Activated naive CD8-positive, alpha-beta T cell treated with anti-CD3 and anti-CD28 coated beads, Interleukin-2, amount 50 U/mL, for 24 hours (primary cell): ENCODE results near the gene EHD3.

Experiments used
- ATAC-seq: fragments of 150-1000 bp; cut with Tn5 transposase; one replicate; pipeline ENCODE4 v1.10.0; 2021
- DNase-seq: peaks from one replicate; pipeline ENCODE4 v3.0.0; 2021
- H3K27ac Mint-ChIP-seq: one replicate; pipeline ENCODE4 v1.8.0; 2021; ENCODE audit warnings: mild to moderate bottlenecking, mixed read lengths
- H3K27me3 Mint-ChIP-seq: one replicate; pipeline ENCODE4 v1.8.0; 2021; ENCODE audit warnings: mixed read lengths
- H3K36me3 Mint-ChIP-seq: one replicate; pipeline ENCODE4 v1.8.0; 2021; ENCODE audit warnings: low read depth, mixed read lengths
- H3K4me1 Mint-ChIP-seq: one replicate; pipeline ENCODE4 v1.8.0; 2021; ENCODE audit warnings: mixed read lengths
- H3K4me3 Mint-ChIP-seq: one replicate; pipeline ENCODE4 v1.8.0; 2021; ENCODE audit warnings: mild to moderate bottlenecking, moderate library complexity, mixed read lengths
- H3K9me3 Mint-ChIP-seq: one replicate; pipeline ENCODE4 v1.8.0; 2021; ENCODE audit warnings: mixed read lengths

Gene EHD3

DNA sequence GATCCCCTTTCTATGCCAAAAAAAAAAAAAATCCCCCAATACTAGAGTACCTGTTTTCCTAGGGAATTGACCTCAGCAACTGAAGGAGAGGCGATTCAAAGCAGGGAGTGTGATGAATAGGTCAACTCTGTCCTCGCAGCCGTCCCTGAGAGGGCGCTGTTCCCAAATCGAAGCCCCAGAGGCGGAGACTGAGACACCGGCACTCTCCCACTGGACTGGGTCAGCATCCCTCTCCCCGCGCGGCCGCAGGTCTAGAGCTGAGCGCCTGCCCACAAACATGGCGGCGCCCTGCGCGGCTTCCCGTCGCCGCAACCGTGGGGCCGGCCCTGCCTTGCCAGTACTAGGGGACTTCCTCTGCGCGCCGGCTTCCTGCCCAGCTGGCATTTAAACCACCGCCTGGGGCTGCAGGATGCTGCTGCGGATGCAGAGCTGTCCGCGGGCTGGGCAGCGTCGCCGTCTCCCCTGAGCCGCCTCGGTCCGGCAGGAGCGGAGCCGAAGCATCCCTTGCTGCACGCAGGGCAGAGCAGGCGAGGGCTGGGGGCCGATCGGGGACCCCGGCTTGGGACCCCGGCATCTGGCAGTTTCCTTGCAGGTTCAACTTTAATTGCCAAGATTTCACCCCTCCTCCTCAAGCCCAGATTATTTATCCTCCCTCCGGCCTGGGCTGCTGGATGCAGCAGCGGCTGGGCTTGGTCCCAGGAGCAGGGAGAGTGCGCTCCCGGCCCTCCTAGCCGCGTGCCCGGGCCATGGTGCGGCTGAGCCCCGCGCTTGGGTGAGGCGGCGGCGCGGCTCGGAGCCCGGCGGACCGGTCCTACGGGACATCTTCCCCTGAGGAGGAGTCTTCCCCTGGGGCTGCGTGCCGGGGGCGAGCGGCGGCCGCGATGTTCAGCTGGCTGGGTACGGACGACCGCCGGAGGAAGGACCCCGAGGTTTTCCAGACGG lies at the start of gene EHD3:
Gene EHD3 (plus strand): TSS at position 412 of the 942 bp plus-strand sequence. CDS start 470 bp downstream, at position 882.
- peak within 1 kb of the TSS; percentile 80 for H3K4me3 Mint-ChIP-seq
- H3K4me1 Mint-ChIP-seq = peaks cover 18% of the 10 kb centered on the region
- peak; percentile 98 for ATAC-seq
- H3K36me3 Mint-ChIP-seq = no peaks in the 10 kb centered on the region
- H3K27me3 Mint-ChIP-seq = peaks cover 5% of the 10 kb centered on the region
- DNase-seq = peak; percentile 84
- H3K27ac Mint-ChIP-seq = peak within 1 kb of the TSS; percentile 1
- H3K9me3 Mint-ChIP-seq = no peaks in the 10 kb centered on the region

DNA sequence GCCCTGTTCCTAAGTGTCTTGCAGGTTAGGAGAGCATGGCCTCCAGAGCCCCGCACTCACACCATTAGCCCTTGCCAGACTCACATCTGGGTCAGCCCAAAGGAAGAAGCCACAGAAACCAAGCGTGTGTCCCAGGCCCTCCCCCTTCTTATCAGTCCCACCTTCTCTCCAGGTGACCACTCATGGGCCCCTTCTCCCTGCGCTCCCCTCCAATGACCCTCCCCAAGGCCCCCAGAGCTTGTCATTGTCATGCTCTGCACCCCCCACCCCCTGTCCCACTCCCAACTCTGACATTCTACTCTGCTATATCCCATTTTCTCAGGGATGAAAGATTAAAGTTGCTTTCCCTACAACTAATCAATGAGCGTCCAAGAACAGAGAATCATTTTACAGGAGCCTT lies 46.8 kb upstream of the EHD3 start:
- H3K27me3 Mint-ChIP-seq = no peaks in the 10 kb centered on the region
- DNase-seq = no peak
- H3K4me1 Mint-ChIP-seq = no peaks in the 10 kb centered on the region
- peaks cover 4% of the 10 kb centered on the region for H3K36me3 Mint-ChIP-seq
- no peak overlapping the region for H3K4me3 Mint-ChIP-seq
- no peak overlapping the region for H3K27ac Mint-ChIP-seq
- no peaks in the 10 kb centered on the region for H3K9me3 Mint-ChIP-seq
- no peak for ATAC-seq

DNA sequence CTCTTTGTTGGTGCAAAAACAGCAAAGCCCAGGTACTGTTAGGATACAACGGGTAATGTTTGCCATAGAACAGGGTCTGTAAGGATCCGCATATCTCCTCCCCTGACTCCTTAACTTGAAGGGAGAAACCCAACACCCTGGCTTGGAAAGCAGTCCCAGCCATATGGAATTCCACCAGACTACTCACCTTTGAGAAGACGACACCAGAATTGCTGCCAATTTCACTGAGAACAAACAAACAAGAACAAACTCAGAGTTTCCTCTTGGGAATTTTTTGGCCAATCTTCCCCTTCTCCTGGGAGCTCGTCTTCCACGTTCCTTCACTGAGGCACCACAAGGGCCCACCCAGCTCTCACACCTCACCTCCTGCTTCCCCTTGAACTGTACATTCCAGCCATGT lies 45.8 kb upstream of the EHD3 start:
- Mint-ChIP-seq H3K4me3 (no peak overlapping the region), H3K27me3 (no peaks in the 10 kb centered on the region), H3K9me3 (no peaks in the 10 kb centered on the region), H3K4me1 (no peaks in the 10 kb centered on the region), H3K36me3 (peaks cover 4% of the 10 kb centered on the region), H3K27ac (no peak overlapping the region)
- DNase-seq (no peak), ATAC-seq (no peak)

DNA sequence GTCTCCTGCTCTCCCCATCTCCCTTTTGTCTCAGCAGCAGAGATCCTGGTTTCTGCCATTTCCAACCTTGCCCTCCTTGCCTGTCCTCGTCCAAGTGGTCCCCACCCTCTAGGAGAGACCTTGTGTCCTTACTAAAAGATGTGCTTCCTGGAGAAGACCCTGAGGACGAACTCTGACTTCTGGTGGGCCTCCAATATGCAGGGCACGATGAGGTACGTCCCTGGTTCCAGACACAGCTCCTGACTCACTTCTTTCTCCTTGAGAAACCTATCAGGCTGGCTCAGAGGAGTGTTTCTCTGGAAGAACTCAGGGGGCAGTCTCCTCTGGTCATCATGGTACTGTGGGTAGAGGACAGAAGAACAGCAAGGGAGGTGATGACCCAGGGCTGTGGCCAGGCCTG lies 44.8 kb upstream of the EHD3 start:
- Mint-ChIP-seq H3K27me3 (no peaks in the 10 kb centered on the region), H3K27ac (no peak overlapping the region), H3K4me3 (no peak overlapping the region), H3K4me1 (no peaks in the 10 kb centered on the region), H3K9me3 (no peaks in the 10 kb centered on the region), H3K36me3 (peaks cover 3% of the 10 kb centered on the region)
- ATAC-seq = no peak
- DNase-seq = no peak

DNA sequence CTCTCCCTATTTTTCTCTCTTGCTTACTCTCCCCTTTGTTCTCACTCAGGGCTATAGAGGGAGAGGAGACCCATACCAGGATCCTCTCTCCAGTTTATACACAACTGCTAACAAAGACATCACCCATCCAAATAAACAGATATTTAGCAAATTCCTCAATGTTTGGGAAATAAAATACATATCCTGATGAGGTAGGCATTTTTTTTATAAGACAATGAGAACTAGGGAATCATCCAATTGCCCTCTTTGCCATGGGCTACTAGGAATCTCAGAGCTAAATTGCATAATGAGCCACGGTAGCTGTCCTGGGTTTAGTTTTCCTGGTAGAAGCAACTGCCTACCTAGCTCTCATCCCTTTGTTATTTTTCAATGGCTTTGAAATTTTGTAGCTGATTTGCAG lies 43.8 kb upstream of the EHD3 start:
- ATAC-seq (no peak), DNase-seq (no peak)
- Mint-ChIP-seq H3K4me1 (no peaks in the 10 kb centered on the region), H3K4me3 (no peak overlapping the region), H3K27ac (no peak overlapping the region), H3K36me3 (no peaks in the 10 kb centered on the region), H3K9me3 (no peaks in the 10 kb centered on the region), H3K27me3 (no peaks in the 10 kb centered on the region)

DNA sequence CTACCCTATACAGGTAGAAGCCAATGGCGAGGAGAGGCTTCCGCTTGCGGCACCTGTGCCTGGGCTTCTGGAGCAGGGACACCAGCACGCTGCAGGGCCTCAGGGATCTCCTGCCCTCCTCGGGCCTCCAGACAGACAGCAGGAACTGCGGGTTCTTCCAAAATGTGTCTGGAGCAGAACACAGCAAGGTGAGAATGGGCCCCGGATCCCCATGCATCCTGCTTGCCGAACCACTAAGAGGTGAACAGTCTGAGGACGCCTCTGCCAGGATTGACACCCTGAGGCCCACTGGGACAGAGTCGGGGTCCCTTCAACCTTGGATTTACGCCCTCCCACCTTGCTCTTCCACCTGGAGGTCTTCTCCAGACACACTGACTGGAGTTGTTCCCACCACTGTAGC lies 42.0 kb upstream of the EHD3 start:
- Mint-ChIP-seq H3K4me3 (no peak overlapping the region), H3K36me3 (no peaks in the 10 kb centered on the region), H3K27me3 (no peaks in the 10 kb centered on the region), H3K27ac (no peak overlapping the region), H3K9me3 (no peaks in the 10 kb centered on the region), H3K4me1 (no peaks in the 10 kb centered on the region)
- ATAC-seq (no peak), DNase-seq (no peak)

DNA sequence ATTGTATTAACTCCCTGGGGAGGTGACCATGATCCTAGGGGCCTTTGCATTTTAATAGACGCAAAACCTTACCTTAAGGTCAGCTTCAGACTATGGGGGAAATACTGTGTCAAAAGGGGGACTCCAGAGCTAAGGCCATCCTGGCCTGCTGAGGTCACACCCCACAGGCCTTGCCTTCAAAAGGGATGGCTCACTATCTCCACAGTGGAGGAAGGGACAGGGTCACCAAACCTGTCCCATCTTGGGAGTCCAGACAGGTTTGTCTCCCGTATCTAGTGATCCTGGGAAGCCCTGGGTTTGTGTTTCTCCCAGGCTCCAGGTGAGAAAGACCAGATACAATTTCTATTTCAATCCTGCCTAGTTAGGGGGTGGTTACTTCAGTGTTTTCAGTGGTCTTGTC lies 41.6 kb upstream of the EHD3 start:
- ATAC-seq = no peak
- Mint-ChIP-seq H3K4me3 (no peak overlapping the region), H3K36me3 (no peaks in the 10 kb centered on the region)

DNA sequence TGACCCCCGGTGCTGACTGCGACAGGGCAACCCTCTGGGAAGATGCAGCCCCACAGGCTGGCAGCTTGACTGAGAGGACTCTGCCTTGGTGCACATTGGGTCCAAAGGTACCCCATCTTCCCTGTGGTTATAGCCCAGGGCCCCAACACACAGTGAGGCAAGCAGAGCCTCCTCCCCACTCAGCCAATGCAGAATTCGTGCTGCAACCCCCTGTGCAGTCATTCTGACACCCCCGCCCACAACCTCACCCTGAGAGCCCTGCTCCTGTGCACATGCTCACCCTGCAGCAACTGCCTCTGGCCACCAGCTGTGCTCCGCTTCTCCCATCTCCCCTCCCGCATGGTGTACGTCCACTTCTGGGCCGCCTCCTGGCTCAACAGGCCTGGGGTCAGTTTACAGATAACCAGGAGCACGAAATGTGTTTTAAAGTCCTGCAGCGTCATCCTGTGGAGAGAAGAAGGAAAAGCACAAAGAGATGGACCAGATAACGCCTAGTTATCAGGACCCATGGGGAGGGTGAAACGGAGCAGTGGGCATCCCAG lies 41.0 kb upstream of the EHD3 start:
- no peaks in the 10 kb centered on the region for H3K9me3 Mint-ChIP-seq
- H3K27ac Mint-ChIP-seq = no peak overlapping the region
- ATAC-seq (no peak), DNase-seq (no peak)
- H3K4me3 Mint-ChIP-seq = no peak overlapping the region
- no peaks in the 10 kb centered on the region for H3K27me3 Mint-ChIP-seq
- H3K4me1 Mint-ChIP-seq = no peaks in the 10 kb centered on the region
- no peaks in the 10 kb centered on the region for H3K36me3 Mint-ChIP-seq

More for the DNA sequence above, 41.6 kb upstream of the EHD3 start:
- Mint-ChIP-seq H3K27me3 (no peaks in the 10 kb centered on the region), H3K27ac (no peak overlapping the region), H3K9me3 (no peaks in the 10 kb centered on the region), H3K4me1 (no peaks in the 10 kb centered on the region)
- DNase-seq = no peak

DNA sequence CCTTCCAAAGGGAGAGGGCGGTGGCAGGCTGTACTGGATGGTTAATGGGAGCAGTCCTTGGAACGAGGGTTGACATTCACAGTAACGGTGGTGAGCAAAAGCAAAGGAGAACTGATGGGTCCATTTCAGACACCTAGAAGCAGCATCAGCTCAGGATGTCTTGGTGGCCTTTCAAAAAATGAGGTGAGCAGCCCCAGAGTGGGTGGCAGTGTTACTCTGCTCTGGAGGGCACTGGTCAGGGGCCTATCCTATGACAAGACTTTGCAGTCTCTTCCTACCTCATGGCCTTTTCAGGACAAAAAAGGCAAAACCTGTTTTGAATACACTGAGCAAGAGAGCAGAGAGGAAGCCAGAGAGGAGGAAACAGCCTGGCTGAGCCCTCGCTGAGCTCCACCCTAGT lies 40.1 kb upstream of the EHD3 start:
- Mint-ChIP-seq H3K36me3 (no peaks in the 10 kb centered on the region), H3K27me3 (no peaks in the 10 kb centered on the region), H3K4me3 (no peak overlapping the region), H3K27ac (no peak overlapping the region), H3K9me3 (no peaks in the 10 kb centered on the region), H3K4me1 (no peaks in the 10 kb centered on the region)
- no peak for DNase-seq
- no peak for ATAC-seq

DNA sequence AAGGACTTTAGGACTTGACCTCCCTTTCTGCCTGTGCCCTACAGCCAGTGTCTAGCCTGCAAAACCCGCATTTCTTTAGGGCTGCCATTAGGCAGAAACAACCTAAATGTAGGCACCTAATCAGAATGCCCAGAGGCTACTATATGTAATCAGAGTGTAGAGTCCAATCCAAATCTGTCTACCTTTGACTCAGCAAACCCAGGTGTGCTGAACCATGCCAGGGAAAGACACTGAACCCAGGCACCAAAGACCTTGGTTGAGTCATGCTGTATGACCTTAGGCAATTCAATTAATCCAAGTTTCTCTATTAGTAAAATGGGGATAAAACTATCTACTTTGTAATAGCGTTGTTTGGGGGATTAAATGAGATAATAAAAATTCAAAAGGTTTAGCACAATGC lies 37.3 kb upstream of the EHD3 start:
- ATAC-seq = no peak
- Mint-ChIP-seq H3K36me3 (no peaks in the 10 kb centered on the region), H3K9me3 (no peaks in the 10 kb centered on the region), H3K27ac (no peak overlapping the region), H3K4me1 (no peaks in the 10 kb centered on the region), H3K27me3 (no peaks in the 10 kb centered on the region), H3K4me3 (no peak overlapping the region)
- DNase-seq = no peak

DNA sequence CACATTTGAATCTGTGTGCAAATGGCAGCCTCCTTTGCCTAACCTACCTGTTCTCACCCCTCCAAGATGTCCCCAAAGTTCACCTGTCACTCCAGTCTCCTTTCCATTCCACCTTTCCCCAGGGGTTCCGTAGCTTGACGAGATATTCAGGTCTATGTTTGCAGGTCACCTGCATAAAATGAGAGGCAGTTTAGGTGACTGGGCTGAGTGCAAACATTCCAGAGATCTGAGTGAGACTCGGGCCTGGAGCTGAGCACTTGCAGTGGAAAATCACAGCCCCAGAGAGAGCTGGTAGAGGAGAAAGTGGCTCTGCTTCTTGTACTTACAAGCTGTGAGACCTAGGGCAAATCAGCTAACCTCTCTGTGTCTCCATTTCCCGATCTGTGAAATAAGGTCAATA lies 36.8 kb upstream of the EHD3 start:
- H3K27me3 Mint-ChIP-seq = no peaks in the 10 kb centered on the region
- H3K36me3 Mint-ChIP-seq = no peaks in the 10 kb centered on the region
- H3K4me3 Mint-ChIP-seq = no peak overlapping the region
- DNase-seq (no peak), ATAC-seq (no peak)
- no peak overlapping the region for H3K27ac Mint-ChIP-seq
- H3K4me1 Mint-ChIP-seq = no peaks in the 10 kb centered on the region
- no peaks in the 10 kb centered on the region for H3K9me3 Mint-ChIP-seq

DNA sequence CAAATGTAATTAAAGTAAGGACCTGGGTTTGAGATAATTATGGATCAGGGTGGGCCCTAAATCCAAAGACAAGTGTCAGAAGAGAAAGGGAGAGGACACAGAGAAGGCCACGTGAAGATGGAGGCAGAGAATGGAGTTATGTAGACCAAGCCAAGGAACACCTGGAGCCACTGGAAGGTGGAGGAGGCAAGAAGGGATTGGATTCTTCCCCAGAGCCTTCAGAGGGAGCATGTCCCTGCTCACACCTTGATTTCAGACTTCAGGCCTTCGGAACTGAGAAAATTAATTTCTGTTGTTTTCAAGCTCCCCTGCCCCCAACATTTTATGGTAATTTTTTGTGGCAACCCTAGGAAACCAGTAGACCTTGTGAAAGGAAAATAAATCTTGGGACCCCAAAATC lies 36.3 kb upstream of the EHD3 start:
- ATAC-seq = no peak
- Mint-ChIP-seq H3K36me3 (no peaks in the 10 kb centered on the region), H3K27me3 (no peaks in the 10 kb centered on the region), H3K4me3 (no peak overlapping the region), H3K4me1 (no peaks in the 10 kb centered on the region), H3K27ac (no peak overlapping the region), H3K9me3 (no peaks in the 10 kb centered on the region)
- DNase-seq = no peak

DNA sequence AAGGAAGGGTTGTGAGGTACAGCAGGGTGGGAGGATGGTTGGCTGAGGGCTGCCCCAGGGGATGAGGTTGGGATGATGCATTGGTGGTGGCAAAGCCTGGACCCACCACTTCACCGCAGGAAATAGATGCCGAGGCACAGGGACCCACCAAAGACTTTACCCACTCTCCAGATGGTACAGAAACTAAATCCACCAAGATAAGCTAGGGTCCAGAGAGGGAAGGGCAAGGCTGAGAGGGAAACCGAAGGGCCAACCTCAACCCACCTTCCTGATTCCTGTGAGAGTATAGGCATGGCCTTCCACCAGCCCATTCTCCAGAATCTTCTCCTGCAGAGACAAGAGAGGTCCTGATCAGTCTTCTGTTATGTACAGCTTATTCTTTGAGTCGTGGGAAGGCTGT lies 34.7 kb upstream of the EHD3 start:
- no peaks in the 10 kb centered on the region for H3K4me1 Mint-ChIP-seq
- ATAC-seq (no peak), DNase-seq (no peak)
- H3K27me3 Mint-ChIP-seq = no peaks in the 10 kb centered on the region
- H3K27ac Mint-ChIP-seq = no peak overlapping the region
- H3K9me3 Mint-ChIP-seq = no peaks in the 10 kb centered on the region
- no peak overlapping the region for H3K4me3 Mint-ChIP-seq
- H3K36me3 Mint-ChIP-seq = no peaks in the 10 kb centered on the region

DNA sequence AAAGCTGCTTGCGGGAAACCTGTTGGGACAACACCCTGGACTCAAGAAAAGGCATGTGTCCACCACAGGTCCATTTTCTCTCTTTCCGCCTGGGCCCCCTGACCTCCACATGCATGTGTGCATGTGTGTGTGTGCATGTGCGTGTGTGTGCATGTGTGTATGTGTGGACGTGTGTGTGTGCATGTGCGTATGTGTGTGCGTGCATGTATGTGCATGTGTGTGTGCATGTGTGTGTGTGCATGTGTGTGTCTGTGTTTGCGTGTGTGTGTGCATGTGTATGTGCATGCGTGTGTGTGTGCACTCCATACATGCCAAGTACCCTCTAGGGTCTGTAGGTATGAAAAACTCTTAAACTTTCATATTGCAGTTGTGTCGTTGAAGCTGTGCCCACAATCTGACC lies 33.0 kb upstream of the EHD3 start:
- no peaks in the 10 kb centered on the region for H3K9me3 Mint-ChIP-seq
- no peak for ATAC-seq
- H3K4me1 Mint-ChIP-seq = no peaks in the 10 kb centered on the region
- H3K27ac Mint-ChIP-seq = no peak overlapping the region
- H3K4me3 Mint-ChIP-seq = no peak overlapping the region
- no peak for DNase-seq
- H3K27me3 Mint-ChIP-seq = no peaks in the 10 kb centered on the region
- no peaks in the 10 kb centered on the region for H3K36me3 Mint-ChIP-seq

DNA sequence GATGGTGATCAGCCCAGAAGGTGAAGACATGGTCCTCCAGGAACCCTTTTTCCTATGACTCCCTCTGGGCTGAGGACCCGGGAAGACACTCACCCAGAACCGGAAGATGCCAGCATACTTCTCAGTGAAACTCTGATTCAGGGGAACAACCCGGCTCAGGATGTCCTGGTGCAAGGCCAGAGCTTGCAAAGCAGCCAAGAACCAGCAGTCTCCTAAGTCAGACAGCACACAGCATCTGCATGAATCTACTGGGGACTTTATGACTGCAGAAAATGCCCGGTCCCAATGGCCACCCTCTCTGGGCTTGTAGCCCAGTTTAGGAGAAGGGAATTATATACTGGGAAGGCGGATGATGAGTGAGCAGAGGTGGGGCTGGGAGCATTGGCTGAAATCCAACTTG lies 31.9 kb upstream of the EHD3 start:
- H3K36me3 Mint-ChIP-seq = no peaks in the 10 kb centered on the region
- H3K4me1 Mint-ChIP-seq = no peaks in the 10 kb centered on the region
- H3K4me3 Mint-ChIP-seq = no peak overlapping the region
- H3K27me3 Mint-ChIP-seq = no peaks in the 10 kb centered on the region
- H3K27ac Mint-ChIP-seq = no peak overlapping the region
- no peaks in the 10 kb centered on the region for H3K9me3 Mint-ChIP-seq
- no peak for ATAC-seq
- DNase-seq = no peak
